Trophoblast cell (in vitro differentiated cells and primary cell): ENCODE results near the gene SLC22A1.
"Not testable (repeated sequence)": the region's sequence is repeated elsewhere in the genome, so short reads cannot be mapped to it uniquely, and the experiment has no call there.

Source experiments
- DNase-seq, 2 donors: peaks; one replicate each; pipeline ENCODE4 v3.0.0-alpha.2; 2016
- H2AFZ ChIP-seq: 2 replicates; pipeline ENCODE4 v1.6.1; 2013; ENCODE audit warnings: low read length, moderate library complexity, mild to moderate bottlenecking; ENCODE audit not compliant: insufficient read depth, poor library complexity
- H2AK5ac ChIP-seq: 2 replicates; pipeline ENCODE4 v1.6.1; 2013; ENCODE audit warnings: mild to moderate bottlenecking, low read length
- H2BK120ac ChIP-seq: 2 replicates; pipeline ENCODE4 v1.6.1; 2013; ENCODE audit warnings: low read length, mild to moderate bottlenecking, moderate library complexity; ENCODE audit not compliant: insufficient read depth, poor library complexity
- H2BK12ac ChIP-seq: 2 replicates; pipeline ENCODE4 v1.6.1; 2013; ENCODE audit warnings: mild to moderate bottlenecking, low read length, moderate library complexity
- H2BK5ac ChIP-seq: 2 replicates; pipeline ENCODE4 v1.6.1; 2013; ENCODE audit warnings: low read length, low read depth, moderate library complexity, mild to moderate bottlenecking; ENCODE audit not compliant: poor library complexity
- H3K14ac ChIP-seq: 2 replicates; pipeline ENCODE4 v1.6.1; 2013; ENCODE audit warnings: mild to moderate bottlenecking, low read length
- H3K18ac ChIP-seq: 2 replicates; pipeline ENCODE4 v1.6.1; 2013; ENCODE audit warnings: mild to moderate bottlenecking, low read length
- H3K23ac ChIP-seq: 2 replicates; pipeline ENCODE4 v1.6.1; 2013; ENCODE audit warnings: low read length
- H3K27ac ChIP-seq: 2 replicates; pipeline ENCODE4 v1.5.1; 2013; ENCODE audit warnings: low read depth, mild to moderate bottlenecking, inconsistent platforms, low read length, moderate library complexity
- H3K27me3 ChIP-seq: 2 replicates; pipeline ENCODE4 v1.6.1; 2013; ENCODE audit warnings: inconsistent platforms, mild to moderate bottlenecking, low read length, moderate library complexity; ENCODE audit not compliant: insufficient read depth
- H3K36me3 ChIP-seq, 2 experiments: 1 replicate in 1 of 2; 2 replicates in 1 of 2; pipeline ENCODE4 v1.6.1; 2013; ENCODE audit warnings: low read length in 2 of 2, mild to moderate bottlenecking in 2 of 2, moderate library complexity in 1 of 2; ENCODE audit not compliant: insufficient read depth in 2 of 2, control insufficient read depth in 1 of 2
- H3K4ac ChIP-seq: 2 replicates; pipeline ENCODE4 v1.6.1; 2013; ENCODE audit warnings: low read depth, mild to moderate bottlenecking, low read length, moderate library complexity
- H3K4me1 ChIP-seq, 2 experiments: 1 replicate in 1 of 2; 2 replicates in 1 of 2; pipeline ENCODE4 v1.6.1; 2013; ENCODE audit warnings: low read length in 2 of 2, mild to moderate bottlenecking in 2 of 2, moderate library complexity in 1 of 2; ENCODE audit not compliant: insufficient read depth in 2 of 2, control insufficient read depth in 1 of 2
- H3K4me2 ChIP-seq: 2 replicates; pipeline ENCODE4 v1.6.1; 2013; ENCODE audit warnings: inconsistent platforms, mild to moderate bottlenecking, low read length, moderate library complexity
- H3K4me3 ChIP-seq: 2 replicates; pipeline ENCODE4 v1.5.1; 2013; ENCODE audit warnings: mild to moderate bottlenecking, low read depth, low read length, inconsistent platforms
- H3K79me1 ChIP-seq: one replicate; pipeline ENCODE4 v1.6.1; 2013; ENCODE audit warnings: low read length
- H3K79me2 ChIP-seq: 2 replicates; pipeline ENCODE4 v1.6.1; 2013; ENCODE audit warnings: low read length, mild to moderate bottlenecking; ENCODE audit not compliant: control insufficient read depth, insufficient read depth, poor library complexity
- H3K9ac ChIP-seq: 2 replicates; pipeline ENCODE4 v1.6.1; 2013; ENCODE audit warnings: mild to moderate bottlenecking, low read length
- H3K9me3 ChIP-seq: 2 replicates; pipeline ENCODE4 v1.6.1; 2013; ENCODE audit warnings: low read depth, mild to moderate bottlenecking, control low read depth, inconsistent platforms, low read length; ENCODE audit not compliant: insufficient read depth
- H4K12ac ChIP-seq: 2 replicates; pipeline ENCODE4 v1.6.1; 2013; ENCODE audit warnings: low read depth, mild to moderate bottlenecking, low read length, moderate library complexity
- H4K8ac ChIP-seq: 2 replicates; pipeline ENCODE4 v1.6.1; 2013; ENCODE audit warnings: low read depth, mild to moderate bottlenecking, low read length, moderate library complexity
- H4K91ac ChIP-seq: one replicate; pipeline ENCODE4 v1.6.1; 2013; ENCODE audit warnings: low read depth, mild to moderate bottlenecking, low read length, moderate library complexity
- WGBS: extraction: QIAGEN DNeasy Blood & Tissue Kit; methylation state at CpG from one replicate; pipeline ENCODE4 v1.1.7; 2013; ENCODE audit warnings: missing lambda C conversion rate; ENCODE audit not compliant: insufficient read length, insufficient coverage; ENCODE audit errors: extremely low coverage; 5-methylcytosine and 5-hydroxymethylcytosine counted together

The SLC22A1 gene

GRCh38 chr6:160132776-160133338 is 11.2 kb downstream of the SLC22A1 start:
- Histone ChIP-seq H3K4me1 (no peaks in the 10 kb centered on the region), H2AK5ac (no peak overlapping the region), H3K4me3 (no peak overlapping the region), H3K14ac (no peak overlapping the region), H3K79me1 (no peaks in the 10 kb centered on the region), H3K4me2 (no peak overlapping the region), H3K18ac (no peak overlapping the region), H3K27me3 (no peaks in the 10 kb centered on the region), H4K12ac (no peak overlapping the region), H4K8ac (no peak overlapping the region), H3K4ac (no peak overlapping the region), H3K36me3 (no peaks in the 10 kb centered on the region), H2BK120ac (no peak overlapping the region), H3K9me3 (no peaks in the 10 kb centered on the region), H3K9ac (no peak overlapping the region), H2BK5ac (no peak overlapping the region), H3K23ac (no peak overlapping the region), H3K27ac (no peak overlapping the region), H2AFZ (no peak overlapping the region), H3K79me2 (no peaks in the 10 kb centered on the region), H4K91ac (no peak overlapping the region), H2BK12ac (no peak overlapping the region)
- DNase-seq: no peak
- WGBS: no CpG with 5 or more reads among the region's 12 CpGs

- Histone ChIP-seq H2BK5ac (no peak overlapping the region), H2BK12ac (no peak overlapping the region), H2AFZ (no peak overlapping the region), H2AK5ac (no peak overlapping the region), H3K9me3 (no peaks in the 10 kb centered on the region), H3K18ac (no peak overlapping the region), H3K79me1 (no peaks in the 10 kb centered on the region), H3K4me3 (no peak overlapping the region), H3K27me3 (no peaks in the 10 kb centered on the region), H3K4me2 (no peak overlapping the region), H3K9ac (no peak overlapping the region), H2BK120ac (no peak overlapping the region), H3K14ac (no peak overlapping the region), H3K4ac (no peak overlapping the region), H4K12ac (no peak overlapping the region), H3K4me1 (peaks cover under 1% of the 10 kb centered on the region in 2 experiments), H3K27ac (no peak overlapping the region), H4K8ac (no peak overlapping the region), H3K23ac (no peak overlapping the region), H4K91ac (no peak overlapping the region), H3K36me3 (no peaks in the 10 kb centered on the region), H3K79me2 (no peaks in the 10 kb centered on the region)
- no peak for DNase-seq
- no CpG with 5 or more reads among the region's 47 CpGs for WGBS
Observed at GRCh38 chr6:160133441-160134336, 12.1 kb downstream of the SLC22A1 start.

- not testable (repeated sequence) for H2BK120ac ChIP-seq
- no CpG with 5 or more reads among the region's 20 CpGs for WGBS
Observed at GRCh38 chr6:160134337-160134751, 12.7 kb downstream of the SLC22A1 start.

GRCh38 chr6:160134779-160135547 is 13.3 kb downstream of the SLC22A1 start:
- WGBS: no CpG with 5 or more reads among the region's 6 CpGs
- no peak overlapping the region for H4K91ac ChIP-seq
- no peak for DNase-seq

More at GRCh38 chr6:160134337-160134751, 12.7 kb downstream of the SLC22A1 start:
- not testable (repeated sequence) for H3K4me3 ChIP-seq, H2AFZ ChIP-seq, H3K79me1 ChIP-seq, H3K23ac ChIP-seq, H3K4me2 ChIP-seq, H3K9ac ChIP-seq, H2AK5ac ChIP-seq, H3K27ac ChIP-seq, H3K4me1 ChIP-seq, H3K9me3 ChIP-seq, H3K27me3 ChIP-seq, H3K79me2 ChIP-seq, H3K18ac ChIP-seq, H2BK5ac ChIP-seq, H4K12ac ChIP-seq, H4K91ac ChIP-seq, H3K4ac ChIP-seq, H3K36me3 ChIP-seq, H4K8ac ChIP-seq, H3K14ac ChIP-seq, H2BK12ac ChIP-seq
- peak; percentile 15 to 29 for DNase-seq

More at GRCh38 chr6:160134779-160135547, 13.3 kb downstream of the SLC22A1 start:
- Histone ChIP-seq H4K8ac (no peak overlapping the region), H2AFZ (no peak overlapping the region), H2AK5ac (no peak overlapping the region), H3K14ac (no peak overlapping the region), H4K12ac (no peak overlapping the region), H3K4me3 (no peak overlapping the region), H2BK12ac (no peak overlapping the region), H3K9me3 (peaks cover 1% of the 10 kb centered on the region), H3K4me2 (no peak overlapping the region), H3K27ac (no peak overlapping the region), H3K18ac (no peak overlapping the region), H3K9ac (no peak overlapping the region), H3K4ac (no peak overlapping the region), H3K79me2 (no peaks in the 10 kb centered on the region), H3K4me1 (peaks cover 6 to 9% of the 10 kb centered on the region in 2 experiments), H3K79me1 (no peaks in the 10 kb centered on the region), H3K27me3 (no peaks in the 10 kb centered on the region), H3K23ac (no peak overlapping the region), H2BK5ac (no peak overlapping the region), H2BK120ac (no peak overlapping the region), H3K36me3 (peaks cover 0 to 2% of the 10 kb centered on the region in 2 experiments)
